Hematopoietic multipotent progenitor cell (in vitro differentiated cells): ENCODE results near the gene NLK. TPM values are rescaled to one million over a fixed set of nuclear protein-coding genes. Genes with fewer than 3 reads are reported as not detected.
"Not testable (repeated sequence)": the region's sequence is repeated elsewhere in the genome, so short reads cannot be mapped to it uniquely, and the experiment has no call there.

Source experiments
- DNase-seq, 3 donors: peaks; one replicate each; pipeline ENCODE4 v3.0.0-alpha.2; 2011 to 2015; ENCODE audit warnings: low read depth in 2 of 3, low spot score in 2 of 3
- total RNA-seq: library from RNA; depleted of rRNA; stranded (reverse); fragments of >200 nt; gene quantifications from one replicate; pipeline ENCODE4 v1.2.3, GENCODE V29; 2012

The NLK gene
- total RNA-seq, 1 donor: 45.8 TPM

DNA sequence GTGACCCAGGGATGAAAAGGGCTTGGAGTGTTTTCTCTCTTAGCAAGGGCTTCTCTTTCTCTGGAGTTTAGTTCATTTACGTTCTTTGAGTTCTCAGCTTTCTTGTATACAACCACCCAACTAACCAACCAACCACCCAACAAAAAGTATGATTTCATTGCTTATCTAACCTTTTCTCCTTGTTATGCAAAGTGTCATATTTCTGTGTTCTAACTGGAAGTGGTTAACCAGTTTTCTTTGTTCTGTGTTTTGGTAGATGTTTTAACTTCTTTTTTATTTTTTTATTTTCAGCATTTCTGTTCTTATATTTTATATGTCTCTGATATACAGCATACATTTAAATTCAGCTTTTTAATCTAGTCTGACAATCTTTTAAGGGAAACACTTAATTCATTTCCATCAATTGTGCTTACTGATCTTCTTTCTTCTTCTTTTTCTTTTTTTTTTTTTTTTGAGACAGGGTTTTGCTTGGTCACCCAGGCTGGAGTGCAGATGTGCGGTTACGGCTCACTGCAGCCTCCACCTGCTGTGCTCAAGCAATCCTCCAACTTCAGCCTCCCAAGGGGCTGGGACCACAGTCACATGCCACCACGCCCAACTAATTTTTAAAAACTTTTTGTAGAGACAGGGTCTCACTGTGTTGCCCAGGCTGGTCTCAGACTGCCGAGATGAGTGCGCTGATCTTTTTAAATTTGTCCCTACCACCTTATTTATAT is 29.6 kb downstream of the NLK start:
- DNase-seq: peak in 1 of 3 donors; percentile 44

DNA sequence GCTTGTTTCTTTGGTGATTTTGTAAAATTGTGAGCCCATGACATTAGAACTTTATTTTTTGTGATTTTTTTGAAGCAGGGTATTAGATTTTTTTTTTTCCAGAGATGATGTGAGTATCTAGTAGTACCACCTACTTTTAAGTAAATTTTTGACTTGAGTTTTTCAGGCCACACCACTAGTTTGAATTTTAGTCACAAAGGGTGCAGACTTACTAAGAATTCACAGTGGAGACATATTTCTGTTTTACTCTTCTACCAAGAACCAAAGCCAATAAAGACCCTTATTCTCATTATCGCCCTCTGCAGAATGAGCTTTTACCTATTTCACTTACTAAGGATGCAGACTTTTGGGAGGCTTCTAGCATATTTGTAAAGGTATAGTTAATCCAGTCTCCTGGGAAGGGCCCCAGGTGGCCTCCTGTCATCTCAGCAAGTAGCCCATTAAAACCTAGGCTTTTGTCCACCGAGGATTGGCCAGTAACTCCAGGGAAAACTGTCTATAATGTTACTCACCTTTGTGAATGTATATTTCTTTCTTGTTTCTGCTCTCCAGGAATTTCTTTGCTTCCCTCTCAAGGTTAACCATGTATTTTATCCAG is 30.6 kb downstream of the NLK start:
- DNase-seq: no peak

DNA sequence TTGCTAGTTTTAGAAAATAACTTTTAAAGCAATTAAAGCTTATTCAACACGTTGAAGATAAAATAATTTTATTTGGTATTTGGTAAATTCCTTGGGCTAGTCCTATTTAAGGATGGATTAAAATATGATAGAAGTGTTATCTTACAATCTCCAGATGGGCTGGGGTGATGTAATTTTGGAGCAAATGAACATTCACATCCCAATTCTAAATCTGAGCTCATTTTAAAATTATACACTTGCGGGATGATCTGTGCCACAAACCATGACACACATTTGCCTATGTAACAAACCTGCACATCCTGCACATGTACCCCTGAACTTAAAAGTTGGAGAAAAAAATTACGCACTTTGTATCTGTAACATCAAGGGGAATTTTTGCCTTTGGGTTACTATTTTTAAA is 31.5 kb downstream of the NLK start:
- DNase-seq: no peak

DNA sequence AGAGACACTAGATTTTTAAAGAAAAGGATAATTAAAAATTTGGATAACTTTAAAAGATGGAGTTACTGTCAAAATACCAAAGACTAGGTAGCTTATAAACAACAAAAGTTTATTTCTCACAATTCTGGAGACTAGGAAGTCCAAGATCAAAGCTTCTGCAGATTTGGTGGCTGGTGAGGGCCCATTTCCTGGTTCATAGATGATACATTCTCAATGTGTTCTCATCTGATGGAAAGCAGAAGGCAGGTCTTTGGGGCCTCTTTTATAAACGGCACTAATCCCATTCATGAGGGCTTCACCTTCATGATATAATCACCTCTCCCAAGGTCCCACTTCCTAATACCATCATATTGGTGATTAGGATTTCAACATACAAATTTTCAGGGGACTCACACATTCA is 33.7 kb downstream of the NLK start:
- no peak for DNase-seq

DNA sequence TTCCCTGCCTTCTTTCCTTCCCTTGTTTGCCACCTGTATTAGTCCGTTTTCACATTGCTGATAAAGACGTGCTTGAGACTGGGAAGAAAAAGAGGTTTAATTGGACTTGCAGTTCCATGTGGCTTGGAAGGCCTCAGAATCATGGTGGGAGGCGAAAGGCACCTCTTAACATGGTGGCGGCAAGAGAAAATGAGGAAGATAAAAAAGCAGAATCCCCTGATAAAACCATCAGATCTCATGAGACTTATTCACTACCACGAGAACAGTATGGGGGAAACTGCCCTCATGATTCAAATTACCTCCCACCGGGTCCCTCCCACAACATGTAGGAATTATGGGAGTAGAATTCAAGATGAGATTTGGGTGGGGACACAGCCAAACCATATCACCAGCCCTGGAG is 34.7 kb downstream of the NLK start:
- peak in 1 of 3 donors; percentile 20 for DNase-seq

DNA sequence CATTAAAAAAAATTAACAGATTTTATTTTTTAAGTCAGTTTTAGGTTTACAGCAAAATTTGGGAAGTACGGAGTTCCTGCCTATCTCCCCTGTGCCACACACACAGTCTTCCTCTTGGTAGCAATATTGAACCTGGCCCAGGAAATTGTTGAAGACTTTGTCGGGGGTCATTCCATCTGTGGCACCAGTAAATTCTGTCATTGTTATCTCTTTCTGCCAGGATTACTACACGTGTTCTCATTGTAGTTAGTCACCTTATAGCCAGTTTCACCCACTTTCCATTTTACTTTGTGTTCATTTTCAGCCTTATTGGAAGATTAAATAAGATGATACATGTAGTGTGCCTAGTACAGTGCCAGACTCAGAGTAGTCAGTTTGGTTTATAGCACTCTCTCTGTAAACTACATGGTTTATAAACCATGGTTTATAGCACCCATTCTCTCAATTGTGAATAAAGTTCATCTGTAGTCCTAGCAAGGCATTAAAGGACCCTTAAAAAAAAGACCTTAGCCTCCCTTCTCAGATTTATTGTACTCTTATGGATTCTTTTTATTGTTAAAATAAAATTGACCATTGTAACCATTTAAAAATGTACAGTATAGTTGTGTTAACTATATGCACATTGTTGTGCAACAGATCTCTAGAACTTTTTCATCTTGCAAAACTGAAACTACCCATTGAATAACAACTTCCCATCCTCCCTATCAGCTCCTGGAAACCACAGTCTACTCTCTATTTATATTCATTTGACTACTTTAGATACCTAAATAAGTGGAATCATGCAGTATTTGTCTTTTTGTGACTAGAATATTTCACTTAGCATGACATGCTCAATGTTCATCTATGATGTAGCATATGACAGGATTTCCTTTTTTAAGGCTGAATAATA is 36.1 kb downstream of the NLK start:
- DNase-seq: peak in 1 of 3 donors; percentile 19

DNA sequence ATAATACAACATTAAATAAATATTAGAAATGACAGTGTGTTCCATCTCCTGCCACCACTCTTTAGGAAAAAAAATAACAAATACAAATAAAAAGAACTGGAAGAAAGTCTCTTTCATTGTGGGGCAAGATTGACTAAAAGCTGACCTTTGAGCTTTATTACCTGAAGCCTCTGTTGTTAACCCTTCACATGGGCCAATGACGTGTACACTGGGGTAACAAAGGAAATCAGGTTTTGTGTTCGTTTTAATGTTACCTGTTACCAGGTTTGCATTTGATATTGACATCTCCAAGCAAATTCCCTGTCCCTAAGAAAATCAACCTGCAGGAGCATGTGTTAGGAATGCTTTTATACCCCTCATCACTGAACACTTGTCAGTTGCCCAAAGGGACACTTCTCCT is 39.0 kb downstream of the NLK start:
- no peak for DNase-seq

DNA sequence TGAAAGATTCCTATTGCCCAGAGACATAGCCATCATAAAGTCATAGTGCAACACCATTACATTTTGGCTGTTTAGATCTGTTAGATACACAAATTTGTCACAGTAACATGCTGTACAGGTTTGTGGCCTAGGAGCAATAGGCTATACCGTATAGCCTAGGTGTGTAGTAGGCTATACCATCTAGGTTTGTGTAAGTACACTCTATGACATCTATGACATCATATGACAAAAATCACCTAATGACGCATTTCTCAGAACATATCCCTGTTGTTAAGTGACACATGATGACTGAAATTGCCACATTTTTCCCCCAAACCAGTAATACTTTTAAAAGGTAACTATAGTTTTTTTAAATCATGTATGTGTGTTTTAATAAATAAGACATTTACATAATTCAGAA is 43.3 kb downstream of the NLK start:
- DNase-seq: no peak

DNA sequence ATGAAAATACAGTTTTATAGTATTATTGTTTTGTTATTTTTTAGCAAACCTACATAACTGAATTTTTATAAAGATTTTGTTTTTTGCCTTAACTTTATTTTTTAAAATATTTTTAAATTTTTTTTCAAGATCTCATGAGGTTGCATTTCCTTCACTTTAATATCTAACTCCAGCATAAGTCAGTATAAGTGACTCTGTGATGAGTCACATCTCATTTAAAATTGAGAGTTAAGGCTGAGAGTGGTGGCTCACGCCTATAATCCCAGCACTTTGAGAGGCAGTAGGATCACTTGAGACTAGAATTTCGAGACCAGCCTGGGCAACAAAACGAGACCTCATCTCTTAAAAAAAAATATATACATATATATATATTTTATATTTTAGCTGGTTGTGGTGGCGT is 44.0 kb downstream of the NLK start:
- no peak for DNase-seq

DNA sequence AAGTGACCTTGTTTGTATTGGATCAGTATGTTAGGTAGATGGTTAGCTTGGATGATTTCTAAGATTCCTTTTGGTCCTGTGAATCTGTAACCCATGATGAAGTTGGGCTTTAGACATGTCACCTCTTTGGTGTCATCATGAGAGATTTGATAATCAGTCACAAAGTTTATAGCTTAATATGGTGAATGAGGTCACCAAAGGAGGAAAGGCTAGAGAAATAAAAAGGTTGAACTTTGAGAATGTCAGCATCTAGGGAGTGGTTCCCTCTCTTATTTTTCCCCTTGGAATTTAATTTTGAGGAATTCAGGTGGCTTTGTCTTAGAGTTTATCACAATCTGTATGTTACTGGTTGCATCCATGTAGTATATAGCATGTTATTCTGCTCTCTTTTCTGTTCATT is 45.3 kb downstream of the NLK start:
- DNase-seq: no peak

DNA sequence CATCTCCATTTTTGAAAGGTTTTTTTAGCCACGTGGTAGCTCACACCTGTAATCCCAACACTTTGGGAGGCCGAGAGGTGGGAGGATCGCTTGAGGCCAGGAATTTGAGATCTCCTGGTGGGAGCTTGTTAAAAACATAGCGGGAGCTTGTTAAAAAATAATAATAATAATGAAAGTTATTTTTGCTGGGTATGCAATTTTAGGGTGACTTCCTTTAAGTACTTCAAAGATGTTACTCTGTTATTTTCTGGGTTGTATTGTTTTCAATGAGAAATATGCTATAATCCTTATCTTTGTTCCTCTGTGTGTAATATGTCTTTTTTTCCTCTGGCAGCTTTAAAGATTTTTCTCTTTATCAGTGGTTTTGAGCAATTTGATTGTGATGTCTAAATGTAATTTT is 48.1 kb downstream of the NLK start:
- no peak for DNase-seq

DNA sequence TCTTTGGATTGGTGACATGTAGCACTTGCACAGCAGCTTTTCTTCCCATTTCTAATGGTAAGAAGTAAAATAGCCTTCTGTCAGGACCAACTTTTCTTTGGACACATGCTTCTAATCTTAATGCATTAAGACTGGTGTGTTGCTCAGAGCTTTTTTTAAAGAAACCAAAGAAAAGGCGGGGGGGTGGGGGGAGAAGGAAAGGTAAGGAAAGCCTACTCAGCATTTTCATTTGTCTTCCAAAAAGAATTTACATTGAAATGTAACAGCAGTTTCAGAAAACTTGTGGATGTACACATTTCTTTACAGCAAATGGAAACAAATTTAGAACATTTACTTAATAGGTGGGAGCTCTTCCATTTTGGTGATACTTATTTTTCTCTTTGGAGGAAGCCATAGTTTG is 49.6 kb downstream of the NLK start:
- no peak for DNase-seq

DNA sequence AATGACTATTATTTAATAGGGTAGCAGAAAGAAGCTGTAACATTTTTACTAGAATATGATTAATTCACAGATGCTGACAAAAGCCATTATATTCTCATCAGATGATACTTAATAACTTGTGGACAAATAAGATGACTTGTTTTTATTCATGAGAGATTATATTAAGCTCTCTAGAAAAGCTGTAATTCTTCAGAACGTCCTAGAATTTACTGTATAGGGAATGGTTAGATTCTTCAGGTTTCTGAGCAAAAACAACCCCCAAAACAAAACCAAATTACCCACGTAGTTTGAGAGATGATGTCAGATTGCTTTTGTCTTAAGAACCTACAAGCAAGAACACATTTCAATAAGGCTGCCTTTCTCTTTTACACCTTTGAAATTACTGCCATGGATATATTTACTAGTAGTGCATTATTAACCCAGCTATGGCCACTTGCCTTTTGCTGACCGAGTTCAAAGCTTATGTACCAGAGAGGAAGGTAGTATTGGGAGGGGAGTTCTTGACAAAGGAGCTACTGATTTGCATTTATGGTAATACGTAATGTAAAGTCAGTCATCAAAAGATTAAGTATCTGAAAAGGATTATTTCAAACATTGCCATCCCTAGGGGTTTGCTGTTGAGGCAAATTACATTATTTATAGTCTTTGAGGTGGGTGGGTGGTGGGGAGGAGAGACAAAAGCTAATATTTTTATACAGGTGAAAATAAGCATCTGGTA is 51.7 kb downstream of the NLK start:
- DNase-seq: no peak

DNA sequence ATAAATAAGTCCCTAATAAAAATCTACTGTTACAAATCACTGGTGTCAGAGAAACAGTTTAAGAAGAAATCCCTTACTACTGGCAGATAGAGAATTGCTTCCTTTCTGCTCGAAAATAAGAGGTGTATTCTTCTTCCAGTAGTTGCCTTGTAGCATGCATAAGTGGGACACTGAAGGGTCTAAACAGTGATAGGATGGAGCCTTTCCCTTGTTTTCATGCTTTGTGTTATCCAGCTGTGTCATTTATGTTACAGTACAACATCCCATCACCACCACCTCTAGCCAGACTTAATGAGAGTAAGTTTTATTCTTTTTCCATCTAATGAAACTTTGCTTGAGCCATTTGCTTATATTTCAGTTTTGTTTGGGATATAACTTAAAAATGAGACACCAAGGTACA is 54.3 kb downstream of the NLK start:
- DNase-seq: no peak

DNA sequence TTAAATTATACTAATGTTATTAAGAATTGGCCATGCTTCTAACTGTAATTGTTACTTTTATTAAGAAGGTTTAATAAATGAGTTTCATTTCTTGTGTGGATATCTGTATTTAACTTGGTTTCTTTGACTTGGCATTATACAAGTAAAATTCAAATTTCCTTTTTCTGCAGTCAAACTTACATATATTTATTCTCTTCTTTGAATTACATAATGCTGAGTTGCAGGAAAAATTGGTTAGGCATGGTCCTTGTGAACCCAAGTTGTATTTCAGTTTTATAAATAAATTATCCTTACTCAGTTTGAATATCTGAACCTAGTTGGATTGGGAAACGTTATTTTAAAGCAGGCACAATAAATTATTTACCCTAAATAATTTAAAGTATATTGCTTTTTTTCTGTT is 54.8 kb downstream of the NLK start:
- DNase-seq: no peak

DNA sequence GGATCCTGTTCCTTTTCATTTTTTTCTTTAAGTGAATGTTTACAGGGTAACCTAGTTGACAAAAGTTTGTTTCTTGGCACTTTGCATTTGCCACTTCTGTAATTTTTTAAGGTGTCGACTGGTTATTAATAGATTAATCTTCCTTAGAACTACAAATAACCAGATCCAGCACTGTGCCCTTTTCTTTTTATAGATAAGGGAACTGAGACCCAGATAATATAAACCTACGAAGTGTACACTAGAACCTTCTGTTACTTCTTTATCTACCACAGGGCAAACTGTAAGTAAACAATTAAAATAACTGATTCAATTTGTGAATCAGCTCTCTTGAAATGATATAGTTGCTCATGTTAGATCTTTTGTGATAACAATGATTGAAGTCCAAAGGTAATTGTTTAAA is 55.4 kb downstream of the NLK start:
- no peak for DNase-seq

DNA sequence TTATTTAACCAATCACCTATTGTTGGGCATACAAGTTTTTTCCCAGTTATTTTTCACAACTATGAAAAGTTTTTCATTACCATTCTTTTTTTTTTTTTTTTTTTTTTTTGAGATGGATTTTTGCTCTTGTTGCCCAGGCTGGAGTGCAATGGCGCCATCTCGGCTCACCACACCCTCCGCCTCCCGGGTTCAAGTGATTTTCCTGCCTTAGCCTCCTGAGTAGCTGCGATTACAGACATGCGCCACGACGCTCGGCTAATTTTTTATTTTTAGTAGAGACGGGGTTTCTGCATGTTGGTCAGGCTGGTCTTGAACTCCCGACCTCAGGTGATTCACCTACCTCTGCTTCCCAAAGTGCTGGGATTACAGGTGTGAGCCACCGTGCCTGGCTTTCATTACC is 56.1 kb downstream of the NLK start:
- DNase-seq: not testable (repeated sequence)

DNA sequence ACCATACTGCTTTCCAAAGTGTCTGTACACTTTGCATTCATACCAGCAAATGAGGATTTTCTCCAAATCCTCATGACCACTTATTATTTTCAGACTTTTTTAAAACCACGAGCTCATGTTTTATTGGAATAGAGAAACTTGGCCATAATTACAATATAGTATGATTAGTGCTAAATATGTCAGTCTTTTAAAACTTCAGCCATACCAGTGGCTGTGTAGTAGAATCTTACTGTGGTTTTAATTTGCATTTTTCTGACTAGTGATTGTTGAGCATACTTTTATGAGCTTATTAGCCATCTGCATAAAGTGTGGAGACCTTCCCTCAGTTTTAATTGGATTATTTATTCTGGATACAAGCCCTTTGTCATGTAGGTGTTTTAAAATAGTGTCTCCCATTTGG is 57.8 kb downstream of the NLK start:
- no peak for DNase-seq

DNA sequence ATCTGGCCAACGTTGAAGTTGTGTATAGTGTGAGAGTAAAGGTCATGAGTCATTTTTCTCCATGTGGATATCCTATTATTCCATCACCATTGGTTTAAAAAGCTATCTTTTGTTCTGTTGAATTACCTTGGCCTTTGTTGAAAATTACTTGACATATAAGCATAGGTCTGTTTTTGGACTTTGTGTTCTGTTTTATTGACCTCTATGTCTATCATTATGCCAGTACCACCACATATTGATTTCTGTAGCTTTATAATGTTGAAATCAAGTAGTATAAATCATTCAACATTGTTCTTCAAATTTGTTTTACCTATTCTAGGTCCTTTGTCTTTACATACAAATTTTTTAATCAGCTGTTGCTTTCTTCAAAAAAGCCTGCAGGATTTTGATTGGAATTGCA is 58.5 kb downstream of the NLK start:
- DNase-seq: no peak

DNA sequence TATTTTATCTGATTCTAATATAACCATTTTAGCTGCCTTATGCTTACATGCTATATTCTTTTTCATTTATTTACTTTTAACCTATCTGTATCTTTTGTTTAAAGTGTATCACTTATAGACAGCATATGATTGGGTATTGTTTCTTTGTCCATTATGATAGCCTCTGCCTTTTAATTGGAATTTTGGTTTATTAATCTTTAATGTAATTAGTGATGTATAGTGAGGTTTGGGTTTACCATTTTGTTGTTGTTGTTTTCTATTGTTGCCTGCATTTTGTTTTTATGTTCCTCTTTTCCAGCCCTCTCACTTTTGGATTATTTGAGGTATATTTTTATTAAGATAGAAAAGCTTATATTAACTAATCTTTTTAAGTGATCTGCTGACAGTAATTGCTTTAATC is 59.4 kb downstream of the NLK start:
- DNase-seq: no peak

DNA sequence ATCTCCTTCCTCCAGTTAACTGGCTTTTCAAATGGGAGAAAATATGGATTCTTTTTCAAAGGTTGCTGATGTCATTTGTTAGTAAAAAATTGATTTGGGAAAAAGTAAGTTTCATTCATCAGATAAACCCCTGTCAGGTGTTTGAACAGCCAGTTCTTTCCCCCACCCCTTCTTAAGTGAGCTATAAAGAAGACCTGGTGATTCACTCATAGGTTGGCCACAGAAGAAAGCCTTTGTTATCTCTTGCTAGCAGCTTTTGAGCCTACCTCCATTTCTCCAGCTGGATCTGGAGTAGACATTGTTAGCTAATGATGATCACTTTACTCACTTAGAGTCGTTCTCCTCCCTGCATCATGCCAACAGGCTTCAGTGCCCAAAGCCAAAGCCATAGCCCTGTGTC is 63.0 kb downstream of the NLK start:
- DNase-seq: peak in 1 of 3 donors; percentile 15
